Natural killer cell (primary cell): ENCODE data around the gene NFS1. TPM values are rescaled to one million over a fixed set of nuclear protein-coding genes. Genes with fewer than 3 reads are reported as not detected.

Experiments
- ATAC-seq, 3 donors: fragments of 150-1000 bp in 2 of 3; fragments of 200-7000 bp in 1 of 3; cut with Tn5 transposase; 1 replicate in 1 of 3; 2 replicates in 2 of 3; pipeline ENCODE4 v1.10.0; 2021; ENCODE audit warnings: mild to moderate bottlenecking in 2 of 3, moderate library complexity in 2 of 3
- DNase-seq, 2 donors: peaks; one replicate each; pipeline versions ENCODE4 v3.0.0 to v3.0.0-alpha.2; 2013 to 2021; ENCODE audit warnings: mixed read lengths in 1 of 2
- H3K27ac ChIP-seq: one replicate; pipeline ENCODE4 v1.5.1; 2013; ENCODE audit warnings: mild to moderate bottlenecking, low read length
- H3K27me3 ChIP-seq: one replicate; pipeline ENCODE4 v1.6.1; 2013; ENCODE audit warnings: low read length; ENCODE audit not compliant: control insufficient read depth, insufficient read depth
- H3K36me3 ChIP-seq: one replicate; pipeline ENCODE4 v1.6.1; 2013; ENCODE audit warnings: low read length; ENCODE audit not compliant: control insufficient read depth, insufficient read depth
- H3K4me1 ChIP-seq: one replicate; pipeline ENCODE4 v1.6.1; 2013; ENCODE audit warnings: low read length; ENCODE audit not compliant: control insufficient read depth, insufficient read depth
- H3K4me3 ChIP-seq: one replicate; pipeline ENCODE4 v1.5.1; 2013; ENCODE audit warnings: low read length
- H3K9me3 ChIP-seq: one replicate; pipeline ENCODE4 v1.6.1; 2013; ENCODE audit warnings: low read length; ENCODE audit not compliant: control insufficient read depth, insufficient read depth
- H3K27ac Mint-ChIP-seq, 2 donors: one replicate each; pipeline ENCODE4 v1.8.0; 2022; ENCODE audit warnings: mild to moderate bottlenecking in 2 of 2, mixed read lengths in 2 of 2, moderate library complexity in 1 of 2
- H3K27me3 Mint-ChIP-seq, 2 donors: one replicate each; pipeline ENCODE4 v1.8.0; 2022; ENCODE audit warnings: low read depth in 2 of 2, mixed read lengths in 2 of 2
- H3K36me3 Mint-ChIP-seq: one replicate; pipeline ENCODE4 v1.8.0; 2022; ENCODE audit warnings: mixed read lengths
- H3K4me1 Mint-ChIP-seq, 2 donors: one replicate each; pipeline ENCODE4 v1.8.0; 2022; ENCODE audit warnings: mixed read lengths in 2 of 2
- H3K4me3 Mint-ChIP-seq: one replicate; pipeline ENCODE4 v1.8.0; 2022; ENCODE audit warnings: mild to moderate bottlenecking, moderate library complexity, mixed read lengths
- H3K9me3 Mint-ChIP-seq, 2 donors: one replicate each; pipeline ENCODE4 v1.8.0; 2022; ENCODE audit warnings: mixed read lengths in 2 of 2
- CTCF ChIP-seq: fragments of 200-600 bp; IDR thresholded peaks from one replicate; pipeline ENCODE4 v1.8.0; 2022; ENCODE audit warnings: antibody characterized with exemption
- WGBS: methylation state at CpG from one replicate; pipeline ENCODE4 v1.1.7; 2013; ENCODE audit warnings: missing lambda C conversion rate; ENCODE audit not compliant: insufficient coverage; 5-methylcytosine and 5-hydroxymethylcytosine counted together
- intact Hi-C: fragments of 100-400 bp; cut with micrococcal nuclease; formaldehyde crosslinking; loops from one replicate; pipeline ENCODE4 v1.14.2; 2022
- total RNA-seq, 4 donors: library from RNA; stranded (reverse); fragments of 120-200 nt in 1 of 4; gene quantifications; one replicate each; pipeline versions ENCODE4 v1.2.3 to v1.2.4, GENCODE V29; 2013 to 2022

The NFS1 gene
- total RNA-seq, 3 donors from 2014 or later (not counting 1 experiment from before 2014, with no cell fraction given), result 11.3 to 20.8 (median 16.0) TPM

GRCh38 chr20:35729836-35730582, 30.9 kb upstream of the NFS1 start:
- intact Hi-C loops, result loop anchor here (10.0 kb wide), 1 partner anchor 45 kb away; the partner anchor contains the start of gene PHF20

GRCh38 chr20:35729283-35729807, 30.2 kb upstream of the NFS1 start:
- peaks cover 45 to 51% of the 10 kb centered on the region in 2 donors for H3K4me1 Mint-ChIP-seq
- H3K27ac Mint-ChIP-seq, result peak overlapping the region; percentile 69 to 79
- intact Hi-C loops, result loop anchor here (10.0 kb wide), 1 partner anchor 45 kb away; the partner anchor contains the start of gene PHF20
- peaks cover 20% of the 10 kb centered on the region for H3K4me1 ChIP-seq
- WGBS, result 96% methylated on average over 7 of the region's 7 CpGs
- no peaks in the 10 kb centered on the region for H3K27me3 Mint-ChIP-seq
- H3K9me3 ChIP-seq, result no peaks in the 10 kb centered on the region
- no peak overlapping the region for H3K4me3 ChIP-seq
- peaks cover 97% of the 10 kb centered on the region for H3K36me3 ChIP-seq
- no peaks in the 10 kb centered on the region for H3K9me3 Mint-ChIP-seq
- no peaks in the 10 kb centered on the region for H3K27me3 ChIP-seq
- no peak for ATAC-seq
- H3K36me3 Mint-ChIP-seq, result peaks cover 32% of the 10 kb centered on the region
- TF ChIP-seq CTCF, result no peak
- no peak for DNase-seq
- no peak overlapping the region for H3K4me3 Mint-ChIP-seq
- no peak overlapping the region for H3K27ac ChIP-seq

More at GRCh38 chr20:35729836-35730582, 30.9 kb upstream of the NFS1 start:
- peaks cover 97% of the 10 kb centered on the region for H3K36me3 ChIP-seq
- no peak overlapping the region for H3K27ac ChIP-seq
- peaks cover 20% of the 10 kb centered on the region for H3K4me1 ChIP-seq
- Mint-ChIP-seq H3K4me1 (peaks cover 49 to 54% of the 10 kb centered on the region in 2 donors), H3K4me3 (peak overlapping the region; percentile 32), H3K27ac (peak overlapping the region; percentile 69 to 79), H3K27me3 (no peaks in the 10 kb centered on the region), H3K9me3 (no peaks in the 10 kb centered on the region), H3K36me3 (peaks cover 37% of the 10 kb centered on the region)
- WGBS, result 96% methylated on average over 2 of the region's 2 CpGs
- ATAC-seq (no peak), DNase-seq (no peak)
- TF ChIP-seq CTCF, result no peak
- no peaks in the 10 kb centered on the region for H3K27me3 ChIP-seq
- no peaks in the 10 kb centered on the region for H3K9me3 ChIP-seq
- H3K4me3 ChIP-seq, result no peak overlapping the region

- DNase-seq (no peak), ATAC-seq (no peak)
- no peaks in the 10 kb centered on the region for H3K27me3 ChIP-seq
- Mint-ChIP-seq H3K36me3 (peaks cover 21% of the 10 kb centered on the region), H3K4me3 (peak overlapping the region; percentile 17), H3K27ac (peak overlapping the region; percentile 58 to 83), H3K9me3 (no peaks in the 10 kb centered on the region), H3K4me1 (peaks cover 43 to 46% of the 10 kb centered on the region in 2 donors), H3K27me3 (no peaks in the 10 kb centered on the region)
- H3K36me3 ChIP-seq, result peaks cover 93% of the 10 kb centered on the region
- 96% methylated on average over 20 of the region's 20 CpGs for WGBS
- TF ChIP-seq CTCF, result no peak
- intact Hi-C loops, result loop anchor here (10.0 kb wide), 1 partner anchor 48 kb away; the partner anchor contains the start of gene PHF20
- peaks cover 21% of the 10 kb centered on the region for H3K4me1 ChIP-seq
- no peak overlapping the region for H3K27ac ChIP-seq
- H3K9me3 ChIP-seq, result no peaks in the 10 kb centered on the region
- no peak overlapping the region for H3K4me3 ChIP-seq
Observed at GRCh38 chr20:35726842-35727711, 27.9 kb upstream of the NFS1 start.
